Body of pancreas (tissue), 4 donors: Measurements from ENCODE around the gene ENTPD1.

Source experiments
- CTCF ChIP-seq, 7 experiments: fragments of 450-650 bp in 4 of 7; fragments of 200-600 bp in 3 of 7; sonication (generic) in 3 of 7; IDR thresholded peaks; one replicate each; pipeline ENCODE4 v1.5.1; 2016 to 2019; ENCODE audit warnings: antibody characterized with exemption in 7 of 7
- POLR2A ChIP-seq, 3 donors: fragments of 450-650 bp; IDR thresholded peaks; one replicate each; pipeline ENCODE4 v1.6.1; 2016; ENCODE audit warnings: antibody characterized with exemption in 3 of 3, mild to moderate bottlenecking in 2 of 3

GRCh38 chr10:95876756-95877155 lies 120.8 kb downstream of the ENTPD1 start:
- TF ChIP-seq CTCF (IDR thresholded peaks at IDR 0.05) = no peak
- TF ChIP-seq POLR2A (IDR thresholded peaks at IDR 0.05) = no peak
